SH-SY5Y (cell line): Measurements from ENCODE around the gene FBXW8.

ENCODE experiments used
- GATA2 ChIP-seq: IDR thresholded peaks from 2 replicates; pipeline ENCODE4 v1.6.1; 2011; ENCODE audit warnings: mild to moderate bottlenecking, low read depth, low read length
- GATA3 ChIP-seq: IDR thresholded peaks from 2 replicates; pipeline ENCODE4 v1.6.1; 2011; ENCODE audit warnings: low read depth, mild to moderate bottlenecking, low read length, moderate library complexity

DNA sequence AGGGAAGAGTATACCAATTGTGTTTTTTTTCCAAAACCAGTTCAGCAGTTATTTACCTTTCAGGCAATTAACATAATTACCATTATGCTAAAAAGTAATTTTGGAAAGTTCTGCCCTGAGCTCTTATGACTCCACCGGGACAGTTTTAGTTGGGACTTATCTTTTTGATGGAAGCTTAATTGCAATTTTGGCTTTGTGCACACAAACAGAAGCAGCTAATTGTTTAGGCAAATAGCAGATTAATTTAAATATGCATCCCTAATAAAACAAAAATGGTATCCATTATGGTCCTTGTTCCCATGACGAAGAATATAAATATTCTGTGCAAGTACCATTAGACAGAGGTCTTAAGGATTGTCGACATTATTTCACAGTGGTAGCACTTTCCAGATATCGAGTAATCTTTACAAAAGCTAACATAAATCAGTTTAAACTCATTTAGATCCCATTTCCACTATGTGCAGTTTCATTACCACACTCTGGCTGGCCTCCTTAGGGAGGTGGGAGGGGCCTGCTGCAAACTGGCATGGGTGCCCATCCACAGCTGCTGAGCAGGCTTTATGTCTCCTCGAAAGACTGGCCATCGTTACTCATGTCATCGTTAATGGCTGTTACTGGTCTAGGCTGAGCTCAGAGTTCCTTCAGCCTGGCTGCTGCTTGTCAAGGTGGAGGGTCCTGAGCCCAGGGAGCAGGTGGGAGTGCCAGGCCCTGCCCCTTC lies 68.2 kb downstream of the FBXW8 start:
- TF ChIP-seq GATA3 (no peak), GATA2 (peak; percentile 44; the same call in 1 of the 2 replicates)
